Right lobe of liver (tissue), 4 donors: ENCODE data around the gene TEX264.

ENCODE experiments used
- POLR2A ChIP-seq: fragments of 450-650 bp; IDR thresholded peaks from one replicate; pipeline ENCODE4 v1.6.1; 2017; ENCODE audit warnings: antibody characterized with exemption, mild to moderate bottlenecking
- TF ChIP-seq, protein P1 (sequence below), 4 donors: fragments of 200-600 bp in 3 of 4; fragments of 450-650 bp in 1 of 4; IDR thresholded peaks; one replicate each; pipeline versions ENCODE4 v1.5.1 to v1.8.0; 2016 to 2022; ENCODE audit warnings: antibody characterized with exemption in 4 of 4, mild to moderate bottlenecking in 2 of 4
- donor health status: DM: no; HTN: no; CAD: no.
- donor health status: DM: no; HTN: no; CAD: no.
- donor health status: DM: no; HTN: yes; CAD: no.

DNA sequence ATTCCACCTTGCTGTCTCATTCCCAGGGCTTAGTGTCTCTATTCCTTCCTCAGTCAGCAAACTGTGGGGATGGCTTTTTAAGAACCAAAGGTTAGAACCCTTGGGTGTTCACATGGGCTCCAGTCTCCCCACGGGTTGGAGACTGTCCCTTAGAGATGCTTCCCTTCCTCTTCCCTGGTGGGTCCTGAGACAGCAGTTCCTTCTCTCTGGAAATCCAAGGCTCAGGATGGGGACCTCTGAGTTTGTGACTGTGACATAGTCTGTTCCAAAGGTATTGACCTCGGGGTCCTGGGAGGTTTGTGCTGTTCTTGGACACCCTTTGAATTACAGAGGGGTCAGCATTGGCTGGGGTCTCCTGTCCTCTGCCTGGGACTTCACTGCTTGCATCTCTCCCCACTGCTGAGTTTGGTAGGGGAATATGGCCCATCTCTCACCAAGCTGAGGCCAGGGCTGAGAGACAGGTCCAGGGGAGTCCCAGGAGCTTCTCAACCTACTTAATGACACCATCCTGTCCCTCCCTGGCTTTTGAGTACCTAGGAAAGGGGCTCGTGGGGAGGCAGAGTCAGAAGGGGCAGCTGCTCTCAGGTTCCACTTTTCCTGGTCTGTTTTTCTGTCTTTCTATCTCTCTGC is 37.3 kb downstream of the TEX264 start:
- TF ChIP-seq, protein P1, sequence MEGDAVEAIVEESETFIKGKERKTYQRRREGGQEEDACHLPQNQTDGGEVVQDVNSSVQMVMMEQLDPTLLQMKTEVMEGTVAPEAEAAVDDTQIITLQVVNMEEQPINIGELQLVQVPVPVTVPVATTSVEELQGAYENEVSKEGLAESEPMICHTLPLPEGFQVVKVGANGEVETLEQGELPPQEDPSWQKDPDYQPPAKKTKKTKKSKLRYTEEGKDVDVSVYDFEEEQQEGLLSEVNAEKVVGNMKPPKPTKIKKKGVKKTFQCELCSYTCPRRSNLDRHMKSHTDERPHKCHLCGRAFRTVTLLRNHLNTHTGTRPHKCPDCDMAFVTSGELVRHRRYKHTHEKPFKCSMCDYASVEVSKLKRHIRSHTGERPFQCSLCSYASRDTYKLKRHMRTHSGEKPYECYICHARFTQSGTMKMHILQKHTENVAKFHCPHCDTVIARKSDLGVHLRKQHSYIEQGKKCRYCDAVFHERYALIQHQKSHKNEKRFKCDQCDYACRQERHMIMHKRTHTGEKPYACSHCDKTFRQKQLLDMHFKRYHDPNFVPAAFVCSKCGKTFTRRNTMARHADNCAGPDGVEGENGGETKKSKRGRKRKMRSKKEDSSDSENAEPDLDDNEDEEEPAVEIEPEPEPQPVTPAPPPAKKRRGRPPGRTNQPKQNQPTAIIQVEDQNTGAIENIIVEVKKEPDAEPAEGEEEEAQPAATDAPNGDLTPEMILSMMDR (IDR thresholded peaks at IDR 0.05), result no peak
- no peak for TF ChIP-seq POLR2A
